Fibroblast of pulmonary artery (primary cell): ENCODE results near the gene MYO5A.
"Not testable (repeated sequence)": the region's sequence is repeated elsewhere in the genome, so short reads cannot be mapped to it uniquely, and the experiment has no call there.

Source experiments
- DNase-seq: peaks from one replicate; pipeline ENCODE4 v3.0.0-alpha.2; 2010; ENCODE audit warnings: low read depth
- H3K4me3 ChIP-seq: replicated peaks from 2 replicates; pipeline ENCODE4 v1.5.1; 2011; ENCODE audit warnings: low read depth, mild to moderate bottlenecking, control low read depth, low read length, moderate library complexity
- TF ChIP-seq, protein P1 (sequence below): IDR thresholded peaks from 2 replicates; pipeline ENCODE4 v1.5.1; 2011; ENCODE audit warnings: mild to moderate bottlenecking, control low read depth, low read length, inconsistent platforms; ENCODE audit errors: missing control alignments

MYO5A gene

DNA sequence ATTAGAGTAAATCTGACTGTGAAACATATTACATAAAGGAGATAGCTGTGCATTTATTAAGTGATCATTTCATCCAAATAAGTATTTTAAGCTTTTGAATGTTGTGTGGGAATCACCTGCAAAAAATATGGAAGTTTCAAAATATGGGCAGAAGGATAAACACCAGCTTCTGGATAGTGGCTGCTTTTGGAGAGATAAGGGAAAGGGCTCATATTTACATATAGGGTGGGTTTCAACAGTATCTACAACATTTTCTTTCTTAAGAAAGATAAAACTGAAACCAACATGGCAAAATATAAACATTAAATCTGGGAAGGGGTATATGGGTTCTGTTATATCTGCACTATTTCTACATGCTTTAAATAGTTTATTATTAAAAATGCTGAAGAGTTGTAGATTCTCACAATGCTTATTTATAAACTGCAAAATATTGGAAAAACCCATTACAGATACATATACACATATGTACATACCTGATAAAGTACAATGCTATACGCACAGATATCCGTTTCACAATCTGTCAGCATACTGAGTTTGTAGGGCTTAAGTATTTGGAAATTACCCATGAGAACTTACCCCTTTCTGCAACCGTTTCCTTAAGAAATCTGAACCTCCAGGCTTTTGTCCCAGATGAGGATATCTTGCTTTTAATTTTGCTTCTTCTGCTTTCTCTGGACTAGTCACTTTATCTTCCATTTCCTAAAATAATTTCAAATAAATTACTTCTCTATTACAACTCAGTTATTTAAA, 28.0 kb upstream of the MYO5A start:
- TF ChIP-seq, protein P1, sequence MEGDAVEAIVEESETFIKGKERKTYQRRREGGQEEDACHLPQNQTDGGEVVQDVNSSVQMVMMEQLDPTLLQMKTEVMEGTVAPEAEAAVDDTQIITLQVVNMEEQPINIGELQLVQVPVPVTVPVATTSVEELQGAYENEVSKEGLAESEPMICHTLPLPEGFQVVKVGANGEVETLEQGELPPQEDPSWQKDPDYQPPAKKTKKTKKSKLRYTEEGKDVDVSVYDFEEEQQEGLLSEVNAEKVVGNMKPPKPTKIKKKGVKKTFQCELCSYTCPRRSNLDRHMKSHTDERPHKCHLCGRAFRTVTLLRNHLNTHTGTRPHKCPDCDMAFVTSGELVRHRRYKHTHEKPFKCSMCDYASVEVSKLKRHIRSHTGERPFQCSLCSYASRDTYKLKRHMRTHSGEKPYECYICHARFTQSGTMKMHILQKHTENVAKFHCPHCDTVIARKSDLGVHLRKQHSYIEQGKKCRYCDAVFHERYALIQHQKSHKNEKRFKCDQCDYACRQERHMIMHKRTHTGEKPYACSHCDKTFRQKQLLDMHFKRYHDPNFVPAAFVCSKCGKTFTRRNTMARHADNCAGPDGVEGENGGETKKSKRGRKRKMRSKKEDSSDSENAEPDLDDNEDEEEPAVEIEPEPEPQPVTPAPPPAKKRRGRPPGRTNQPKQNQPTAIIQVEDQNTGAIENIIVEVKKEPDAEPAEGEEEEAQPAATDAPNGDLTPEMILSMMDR: no peak
- no peak for DNase-seq
- no peak overlapping the region for H3K4me3 ChIP-seq

DNA sequence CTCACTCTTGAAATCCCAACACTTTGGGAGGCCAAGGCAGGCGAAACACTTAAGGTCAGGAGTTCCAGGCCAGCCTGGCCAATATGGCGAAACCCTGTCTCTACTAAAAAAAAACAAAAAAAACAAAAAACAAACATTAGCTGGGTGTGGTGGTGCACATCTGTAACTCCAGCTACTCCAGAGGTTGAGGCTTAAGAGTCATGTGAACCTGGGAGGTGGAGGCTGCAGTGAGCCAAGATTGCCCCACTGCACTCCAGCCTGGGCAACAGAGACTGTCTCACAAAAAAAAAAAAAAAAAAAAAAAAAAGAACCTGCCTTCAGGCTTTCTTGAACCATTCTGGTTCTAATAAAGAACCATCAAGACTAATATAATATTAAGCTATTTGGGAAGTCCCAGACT, 23.6 kb upstream of the MYO5A start:
- TF ChIP-seq, protein P1: no peak
- no peak overlapping the region for H3K4me3 ChIP-seq
- no peak for DNase-seq

DNA sequence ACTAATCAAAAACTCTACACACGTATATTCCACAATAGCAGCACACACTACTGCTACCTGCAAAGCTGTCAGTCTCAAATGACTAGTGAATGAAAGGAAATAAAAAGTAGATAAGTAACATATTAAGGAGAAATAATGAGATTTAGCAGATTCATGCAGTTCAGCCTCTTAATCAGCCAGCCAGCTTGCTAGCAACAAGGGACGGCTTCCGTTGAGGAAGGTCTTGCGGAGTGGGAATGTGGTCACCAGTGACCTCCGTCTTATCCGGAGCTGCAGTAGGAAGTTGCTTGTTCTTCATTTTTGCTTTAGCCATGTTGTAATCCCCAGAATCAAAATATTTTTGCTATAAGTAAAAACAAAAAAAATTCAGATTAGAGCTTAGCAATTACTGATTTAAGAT, 23.1 kb upstream of the MYO5A start:
- TF ChIP-seq, protein P1: no peak
- DNase-seq: no peak
- H3K4me3 ChIP-seq: no peak overlapping the region

DNA sequence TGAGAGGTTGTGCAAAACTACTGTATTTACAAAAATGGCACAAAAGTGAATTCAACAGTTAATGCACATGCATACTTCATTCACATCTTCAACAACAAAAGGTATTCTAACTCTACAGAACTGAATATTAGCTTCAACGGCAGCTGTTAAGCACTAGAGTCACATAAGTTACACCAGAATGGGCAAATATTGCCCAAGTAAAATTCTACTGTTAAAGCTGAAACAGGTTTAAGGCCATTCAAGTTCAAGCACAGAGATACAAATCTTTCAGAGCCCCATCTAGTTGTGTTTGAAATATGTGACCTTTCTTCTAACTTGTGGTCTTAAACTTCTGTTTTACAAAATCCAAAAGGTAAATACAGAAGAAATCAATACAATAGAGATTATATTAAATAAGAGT, 22.5 kb upstream of the MYO5A start:
- not testable (repeated sequence) for H3K4me3 ChIP-seq, DNase-seq

DNA sequence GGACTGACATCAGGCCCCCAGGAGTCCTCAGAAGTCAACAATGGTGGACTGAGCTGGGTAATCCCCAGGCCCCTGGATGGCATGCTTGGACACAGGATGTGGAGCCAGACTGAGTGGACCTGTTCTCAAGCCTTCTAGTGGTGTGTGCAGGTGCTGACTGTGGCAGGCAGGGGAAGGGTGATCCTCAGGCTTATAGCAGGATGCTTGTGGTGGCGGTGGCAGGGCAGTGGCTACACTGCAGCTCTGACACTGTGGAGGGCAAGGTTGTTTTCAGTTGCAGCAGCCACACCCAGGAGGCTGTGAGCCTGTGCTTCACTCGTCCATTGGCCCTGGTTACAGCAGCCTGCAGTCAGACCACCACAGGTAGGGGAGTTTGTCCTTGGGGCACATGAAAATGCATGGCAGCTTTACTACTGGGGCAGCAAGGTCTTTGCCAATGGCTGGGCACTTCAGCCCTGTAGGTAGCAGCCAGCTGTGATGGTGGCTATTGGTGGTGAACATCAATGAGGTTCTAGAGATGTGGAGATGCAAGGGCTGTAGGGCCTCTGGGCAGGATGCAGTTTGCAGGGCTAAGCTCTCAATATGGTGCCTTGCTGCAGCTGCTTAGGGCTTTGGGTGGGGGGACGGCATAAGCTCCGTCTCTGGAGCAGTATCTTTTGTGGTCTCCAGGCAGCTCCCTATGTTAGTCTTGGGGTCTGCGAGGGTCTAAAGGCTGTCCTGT, 17.5 kb upstream of the MYO5A start:
- no peak overlapping the region for H3K4me3 ChIP-seq
- no peak for DNase-seq
- TF ChIP-seq, protein P1: no peak

DNA sequence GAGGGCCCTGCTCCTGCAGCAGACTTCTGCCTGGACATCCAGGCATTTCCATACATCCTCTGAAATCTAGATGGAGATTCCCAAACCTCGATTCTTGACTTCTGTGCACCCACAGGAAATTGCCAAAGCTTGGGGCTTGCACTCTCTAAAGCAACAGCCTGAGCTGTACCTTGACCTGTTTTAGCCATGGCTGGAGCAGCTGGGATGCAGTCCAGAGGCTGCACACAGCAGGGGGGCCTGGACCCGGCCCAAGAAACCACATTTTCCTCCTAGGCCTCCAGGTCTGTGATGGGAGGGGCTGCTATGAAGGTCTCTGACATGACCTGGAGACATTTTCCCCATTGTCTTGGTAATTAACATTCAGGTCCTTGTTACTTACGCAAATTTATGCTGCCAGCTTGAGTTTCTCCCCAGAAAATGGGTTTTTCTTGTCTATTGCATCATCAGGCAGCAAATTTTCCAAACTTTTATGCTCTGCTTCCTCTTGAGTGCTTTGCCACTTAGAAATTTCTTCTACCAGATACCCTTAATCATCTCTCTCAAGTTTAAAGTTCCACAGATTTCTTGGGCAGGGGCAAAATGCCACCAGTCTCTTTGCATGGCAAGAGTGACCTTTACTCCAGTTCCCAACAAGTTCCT, 11.8 kb upstream of the MYO5A start:
- no peak overlapping the region for H3K4me3 ChIP-seq
- DNase-seq: no peak
- TF ChIP-seq, protein P1: no peak

DNA sequence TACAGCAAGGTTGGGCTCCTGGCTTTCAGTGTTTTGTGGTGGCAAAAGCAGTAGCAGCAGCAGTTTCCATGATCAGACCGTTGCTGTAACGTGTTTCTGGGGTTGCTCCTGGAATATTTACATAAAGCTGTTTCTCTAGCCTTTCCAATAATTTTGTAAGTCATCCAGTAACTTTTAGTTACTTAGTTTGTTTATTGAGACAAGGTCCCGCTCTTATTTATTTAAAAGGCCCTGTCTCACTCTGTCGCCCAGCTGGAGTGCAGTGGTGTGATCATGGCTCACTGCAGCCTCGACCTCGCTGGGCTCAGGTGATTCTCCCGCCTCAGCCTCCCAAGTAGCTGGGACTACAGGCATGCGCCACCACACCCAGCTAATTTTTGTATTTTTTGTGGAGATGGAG, 8.8 kb upstream of the MYO5A start:
- H3K4me3 ChIP-seq: no peak overlapping the region
- TF ChIP-seq, protein P1: no peak
- DNase-seq: no peak
